NCI-H446 (cell line): ENCODE measurements around the gene GBP5.
"Not testable (repeated sequence)": the region's sequence is repeated elsewhere in the genome, so short reads cannot be mapped to it uniquely, and the experiment has no call there.

Source experiments
- DNase-seq, 2 experiments: peaks; one replicate each; lab custom pipeline; 2025; lab: John Stamatoyannopoulos, UW

Gene GBP5

GRCh38 chr1:89284078-89284763 lies 11.6 kb upstream of the GBP5 start:
- DNase-seq, result not testable (repeated sequence)

- DNase-seq, result no peak
Measured at GRCh38 chr1:89280766-89281165, 8.1 kb upstream of the GBP5 start.

GRCh38 chr1:89279011-89279466 lies 6.4 kb upstream of the GBP5 start:
- DNase-seq, result no peak

GRCh38 chr1:89277725-89278124 lies 5.1 kb upstream of the GBP5 start:
- no peak for DNase-seq

- DNase-seq, result peak in 1 of 2 experiments; percentile 34
Measured at GRCh38 chr1:89276690-89277089, 4.0 kb upstream of the GBP5 start.

GRCh38 chr1:89274411-89274857 lies 1.8 kb upstream of the GBP5 start:
- peak; percentile 18 to 40 for DNase-seq

GRCh38 chr1:89273324-89273778 lies 691 bp upstream of the GBP5 start:
- DNase-seq, result no peak

GRCh38 chr1:89271341-89272015 lies 1.2 kb downstream of the GBP5 start:
- peak in 1 of 2 experiments; percentile 22 for DNase-seq

- DNase-seq, result no peak
Measured at GRCh38 chr1:89270423-89270822, 2.2 kb downstream of the GBP5 start.

- peak in 1 of 2 experiments; percentile 14 for DNase-seq
Measured at GRCh38 chr1:89269277-89269676, 3.4 kb downstream of the GBP5 start.

- DNase-seq, result peak in 1 of 2 experiments; percentile 31
Measured at GRCh38 chr1:89262643-89263042, 10.0 kb downstream of the GBP5 start.

- DNase-seq, result peak; percentile 85 to 93
Measured at GRCh38 chr1:89261926-89262515, 10.6 kb downstream of the GBP5 start.

- peak; percentile 44 to 45 for DNase-seq
Measured at GRCh38 chr1:89260566-89261255, 11.9 kb downstream of the GBP5 start.

GRCh38 chr1:89260042-89260441 lies 12.6 kb downstream of the GBP5 start:
- DNase-seq, result no peak

GRCh38 chr1:89259283-89259971 lies 13.2 kb downstream of the GBP5 start:
- peak in 1 of 2 experiments; percentile 58 for DNase-seq

- DNase-seq, result no peak
Measured at GRCh38 chr1:89257041-89257440, 15.6 kb downstream of the GBP5 start.

GRCh38 chr1:89255581-89255980 lies 17.1 kb downstream of the GBP5 start:
- not testable (repeated sequence) for DNase-seq

- DNase-seq, result peak; percentile 96 to 98
Measured at GRCh38 chr1:89254658-89255287, 17.9 kb downstream of the GBP5 start.

- no peak for DNase-seq
Measured at GRCh38 chr1:89243046-89243445, 29.6 kb downstream of the GBP5 start.
